ENCODE results near the gene SLC1A1.
A peak's percentile ranks its signal among the peaks of the same experiment; 100 is the strongest.

SLC1A1 gene

GRCh38 chr9:4489919-4490704 is at the start of gene SLC1A1:
Gene SLC1A1 (plus strand): TSS chr9:4490468. CDS start chr9:4490680, 212 bp downstream.
- peak; percentile 60 for DNase-seq (ENCODE audit: low read depth)
- H3K4me3 ChIP-seq (ENCODE audit: low read depth, low read length): peak within 1 kb of the TSS; percentile 75
- TF ChIP-seq, protein P1, sequence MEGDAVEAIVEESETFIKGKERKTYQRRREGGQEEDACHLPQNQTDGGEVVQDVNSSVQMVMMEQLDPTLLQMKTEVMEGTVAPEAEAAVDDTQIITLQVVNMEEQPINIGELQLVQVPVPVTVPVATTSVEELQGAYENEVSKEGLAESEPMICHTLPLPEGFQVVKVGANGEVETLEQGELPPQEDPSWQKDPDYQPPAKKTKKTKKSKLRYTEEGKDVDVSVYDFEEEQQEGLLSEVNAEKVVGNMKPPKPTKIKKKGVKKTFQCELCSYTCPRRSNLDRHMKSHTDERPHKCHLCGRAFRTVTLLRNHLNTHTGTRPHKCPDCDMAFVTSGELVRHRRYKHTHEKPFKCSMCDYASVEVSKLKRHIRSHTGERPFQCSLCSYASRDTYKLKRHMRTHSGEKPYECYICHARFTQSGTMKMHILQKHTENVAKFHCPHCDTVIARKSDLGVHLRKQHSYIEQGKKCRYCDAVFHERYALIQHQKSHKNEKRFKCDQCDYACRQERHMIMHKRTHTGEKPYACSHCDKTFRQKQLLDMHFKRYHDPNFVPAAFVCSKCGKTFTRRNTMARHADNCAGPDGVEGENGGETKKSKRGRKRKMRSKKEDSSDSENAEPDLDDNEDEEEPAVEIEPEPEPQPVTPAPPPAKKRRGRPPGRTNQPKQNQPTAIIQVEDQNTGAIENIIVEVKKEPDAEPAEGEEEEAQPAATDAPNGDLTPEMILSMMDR (conservative IDR thresholded peaks at IDR 0.05; ENCODE audit: low read depth, low read length): no peak

GRCh38 chr9:4442806-4443205 is 47.5 kb upstream of the SLC1A1 start:
- H3K4me3 ChIP-seq (ENCODE audit: low read depth, low read length): no peak overlapping the region
- DNase-seq (ENCODE audit: low read depth): no peak
- TF ChIP-seq, protein P1 (conservative IDR thresholded peaks at IDR 0.05; ENCODE audit: low read depth, low read length): no peak

- no peak for DNase-seq (ENCODE audit: low read depth)
- H3K4me3 ChIP-seq (ENCODE audit: low read depth, low read length): no peak overlapping the region
- TF ChIP-seq, protein P1 (conservative IDR thresholded peaks at IDR 0.05; ENCODE audit: low read depth, low read length): no peak
Measured at GRCh38 chr9:4443439-4443838, 46.8 kb upstream of the SLC1A1 start.

DNA sequence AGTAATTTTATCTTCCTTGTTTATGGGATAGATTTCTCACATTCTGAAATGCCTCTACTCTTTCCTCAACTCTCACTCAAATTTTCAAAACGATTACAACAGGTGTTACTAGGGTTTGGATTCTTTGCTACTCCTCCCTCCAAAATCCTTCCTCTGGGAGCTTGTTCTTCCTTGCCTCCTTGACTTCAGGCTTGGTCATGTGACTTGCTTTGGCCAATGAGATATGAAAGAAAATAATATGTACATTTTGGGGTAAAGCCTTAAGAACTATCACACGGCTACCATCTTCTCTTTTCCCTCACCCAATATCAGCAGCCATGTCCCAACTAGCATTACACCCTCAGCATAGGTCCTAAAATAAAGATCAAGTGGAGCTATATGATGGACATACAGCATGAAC is 28.8 kb upstream of the SLC1A1 start:
- H3K4me3 ChIP-seq (ENCODE audit: low read depth, low read length): no peak overlapping the region
- no peak for DNase-seq (ENCODE audit: low read depth)
- TF ChIP-seq, protein P1 (conservative IDR thresholded peaks at IDR 0.05; ENCODE audit: low read depth, low read length): no peak

DNA sequence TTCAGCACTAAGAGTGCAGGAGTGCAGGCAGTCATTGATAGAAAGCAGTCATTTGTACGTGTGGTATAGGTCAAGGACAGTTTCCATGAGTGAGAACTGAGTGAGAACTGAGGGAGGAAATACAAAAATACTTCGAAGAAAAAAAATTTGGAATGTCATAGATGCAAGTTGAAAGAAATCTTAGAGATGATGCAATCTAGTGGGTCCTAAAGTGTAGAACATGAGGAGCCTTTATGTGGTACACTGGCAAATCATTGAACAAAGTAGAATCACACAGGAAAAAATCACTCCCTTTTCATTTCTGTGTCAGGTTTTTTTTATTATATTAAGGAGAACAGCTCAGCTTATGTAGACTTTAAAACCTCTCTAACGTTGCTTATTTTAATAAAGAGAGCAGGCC is 26.4 kb upstream of the SLC1A1 start:
- peak; percentile 20 for DNase-seq (ENCODE audit: low read depth)
- TF ChIP-seq, protein P1 (conservative IDR thresholded peaks at IDR 0.05; ENCODE audit: low read depth, low read length): no peak
- no peak overlapping the region for H3K4me3 ChIP-seq (ENCODE audit: low read depth, low read length)

GRCh38 chr9:4464911-4465513 is 25.3 kb upstream of the SLC1A1 start:
- DNase-seq (ENCODE audit: low read depth): peak; percentile 30
- no peak overlapping the region for H3K4me3 ChIP-seq (ENCODE audit: low read depth, low read length)
- TF ChIP-seq, protein P1 (conservative IDR thresholded peaks at IDR 0.05; ENCODE audit: low read depth, low read length): no peak

All from choroid plexus epithelial cell (primary cell).